Stimulated activated CD8-positive, alpha-beta memory T cell treated with anti-CD3 and anti-CD28 coated beads, Interleukin-4, amount 100 ng/mL, for 48 hours (primary cell): ENCODE results near the gene RCAN3.
A peak's percentile ranks its signal among the peaks of the same experiment; 100 is the strongest.

Source experiments
- DNase-seq: peaks from one replicate; pipeline ENCODE4 v3.0.0-alpha.2; 2020

Gene RCAN3

DNA sequence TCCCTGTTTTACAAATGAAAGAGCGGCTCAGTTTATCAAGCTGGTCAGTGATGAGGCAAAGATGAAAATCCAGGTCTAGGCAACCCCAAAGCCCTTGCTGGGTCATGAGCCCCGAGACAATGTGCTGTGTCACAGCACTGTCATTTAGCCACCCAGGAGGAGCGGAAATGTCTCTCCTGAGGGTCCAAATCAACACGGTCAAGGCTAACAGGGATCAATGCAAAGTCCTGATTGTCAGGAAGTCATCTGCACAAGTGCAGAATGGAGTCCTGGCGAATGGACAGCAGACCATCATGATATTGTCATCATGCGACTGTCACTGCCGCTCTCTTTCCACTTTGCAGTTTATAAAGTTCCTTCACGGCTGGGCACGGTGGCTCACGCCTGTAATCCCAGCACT, 83.5 kb downstream of the RCAN3 start:
- no peak for DNase-seq

DNA sequence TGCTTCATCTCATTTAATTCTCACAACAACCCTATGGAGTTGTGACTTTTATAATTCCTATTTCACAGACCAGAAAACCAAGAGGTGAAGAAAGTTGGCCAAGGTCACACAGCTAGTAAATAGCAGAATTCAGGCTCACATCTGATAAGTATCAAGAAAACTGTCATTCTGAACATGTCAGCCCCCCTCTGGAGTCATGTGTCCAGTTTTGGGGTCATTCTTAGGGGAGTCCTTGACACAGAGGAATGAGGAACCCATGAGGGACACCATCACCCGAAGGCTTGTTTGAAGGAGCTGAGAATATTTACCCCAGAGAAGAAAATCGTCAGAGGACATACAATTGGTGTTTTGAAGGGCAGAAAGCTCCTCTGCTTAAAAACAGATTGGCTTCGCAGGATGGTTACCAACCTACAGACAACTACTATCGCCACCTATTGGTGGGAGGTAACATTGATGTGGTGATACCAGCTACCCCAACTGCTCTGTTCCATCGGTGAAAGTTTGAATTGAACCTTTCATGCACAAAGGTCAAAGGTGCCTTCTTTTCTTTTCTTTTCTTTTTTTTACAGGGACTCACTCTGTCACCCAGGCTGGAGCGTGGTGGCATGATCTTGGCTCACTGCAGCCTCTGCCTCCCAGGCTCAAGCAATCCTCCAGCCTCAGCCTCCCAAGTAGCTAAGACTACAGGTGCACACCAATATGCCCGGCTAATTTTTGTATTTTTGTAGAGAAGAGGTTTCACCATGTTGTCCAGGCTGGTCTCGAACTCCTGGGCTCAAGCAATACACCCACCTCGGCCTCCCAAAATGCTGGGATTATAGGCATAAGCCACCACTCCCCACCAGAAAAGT, 84.6 kb downstream of the RCAN3 start:
- DNase-seq: peak; percentile 46

DNA sequence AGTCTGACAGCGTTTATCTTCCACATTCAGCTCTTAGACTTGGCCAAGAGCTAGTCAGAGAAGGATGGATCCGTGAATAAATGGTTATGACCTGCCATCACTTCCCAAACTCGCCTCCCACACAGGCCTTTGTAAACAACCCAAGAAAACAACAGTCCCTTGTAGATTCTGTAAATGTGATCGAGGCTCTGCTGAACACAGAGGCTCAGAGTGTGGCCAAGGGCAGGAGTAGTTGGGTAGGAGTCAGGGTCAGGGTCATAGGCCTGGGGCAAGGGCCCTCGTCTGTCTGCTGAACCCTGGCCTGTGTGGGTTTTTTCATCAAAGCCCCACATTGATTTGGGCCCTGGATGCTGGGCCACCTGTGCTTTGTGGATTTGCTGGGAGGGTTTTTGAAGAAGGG, 85.9 kb downstream of the RCAN3 start:
- no peak for DNase-seq

DNA sequence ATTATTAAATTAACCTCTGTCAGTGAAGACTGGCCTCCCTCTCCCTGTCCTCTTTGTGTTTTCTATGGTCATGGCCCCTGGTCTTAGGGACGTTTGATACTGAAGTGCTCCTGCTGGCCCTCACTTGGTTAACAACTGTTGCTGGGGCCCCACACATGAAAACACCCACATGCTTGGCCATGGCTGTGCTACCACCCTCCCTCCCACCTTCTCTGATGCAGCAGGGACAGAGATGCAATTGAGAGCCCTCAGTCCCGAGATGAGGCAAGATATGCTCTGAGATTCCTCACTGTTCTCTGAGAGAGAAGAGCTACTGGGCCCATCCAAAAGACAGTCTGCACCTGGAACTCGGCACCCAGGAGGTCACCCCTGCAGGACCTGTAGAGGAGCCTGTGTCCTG, 86.6 kb downstream of the RCAN3 start:
- no peak for DNase-seq
